Measurements from ENCODE around the gene PIK3CD. TPM values are rescaled to one million over a fixed set of nuclear protein-coding genes. Genes with fewer than 3 reads are reported as not detected.

The PIK3CD gene
- total and polyA plus RNA-seq, 2 of the 4 experiments (the other 2 are of a cell fraction) = 5.0 to 12.1 TPM

- TF ChIP-seq MAFK (IDR thresholded peaks at IDR 0.05; ENCODE audit: low read depth, low read length) (no peak), ELK1 (IDR thresholded peaks at IDR 0.05; ENCODE audit: borderline replicate concordance, low read depth, low read length) (no peak), RAD21 (IDR thresholded peaks at IDR 0.05; ENCODE audit: low read length) (no peak), CEBPB (IDR thresholded peaks at IDR 0.05; ENCODE audit: low read depth, low read length) (no peak), MAZ (IDR thresholded peaks at IDR 0.05; ENCODE audit: borderline replicate concordance, low read depth, low read length) (no peak), POLR2A (IDR thresholded peaks at IDR 0.05; ENCODE audit: low read depth, low read length) (no peak), BHLHE40 (IDR thresholded peaks at IDR 0.05; ENCODE audit: low read depth, low read length) (no peak), CTCF (conservative IDR thresholded peaks at IDR 0.05; ENCODE audit: low read depth, low read length) (no peak), NFE2L2 (IDR thresholded peaks at IDR 0.05; ENCODE audit: low read depth, low read length) (no peak)
- H4K8ac ChIP-seq (ENCODE audit: low read depth in 2 of 2, low read length in 2 of 2) = no peak overlapping the region
- no peak for DNase-seq
- H3K4me1 ChIP-seq (ENCODE audit: control insufficient read depth, insufficient read depth, low read length) = peaks cover 9% of the 10 kb centered on the region
- no peak overlapping the region for H3K14ac ChIP-seq (replicated peaks; ENCODE audit: low read depth, low read length)
- no peak overlapping the region for H3K4me2 ChIP-seq (ENCODE audit: low read depth, low read length)
- H3K36me3 ChIP-seq (ENCODE audit: control insufficient read depth, insufficient read depth, low read length) = no peaks in the 10 kb centered on the region
- no peak overlapping the region for H2BK20ac ChIP-seq (ENCODE audit: low read depth, low read length)
- H3K9ac ChIP-seq (ENCODE audit: low read depth, low read length) = no peak overlapping the region
- no peaks in the 10 kb centered on the region; the same call in 1 of the 2 replicates for H3K27me3 ChIP-seq (ENCODE audit: control insufficient read depth, insufficient read depth, low read length)
- H4K91ac ChIP-seq (ENCODE audit: insufficient read depth, low read depth, low read length) = no peak overlapping the region
- H3K9me3 ChIP-seq (ENCODE audit: control insufficient read depth, insufficient read depth, low read length) = no peaks in the 10 kb centered on the region
- H2AK9ac ChIP-seq (replicated peaks; ENCODE audit: low read depth, low read length, poor library complexity) = no peak overlapping the region
- H4K20me1 ChIP-seq (ENCODE audit: insufficient read depth, low read length) = no peaks in the 10 kb centered on the region
- H3K79me1 ChIP-seq (ENCODE audit: low read depth in 1 of 2, low read length in 2 of 2) = no peaks in the 10 kb centered on the region; a peak in 1 of 4 replicates
- intact Hi-C loops (cut with micrococcal nuclease) = no loop called here
- WGBS, 2 experiments (ENCODE audit: extremely low coverage in 2 of 2, insufficient read length in 1 of 2) = 83% methylated on average over 1 of the region's 2 CpGs; no CpG with 5 or more reads in 1 of the 2 experiments
- BruUV-seq (replicated peaks) = no TSS peak
- H2AFZ ChIP-seq (replicated peaks; ENCODE audit: low read length, poor library complexity) = no peak overlapping the region
- no peak overlapping the region for H4K5ac ChIP-seq (ENCODE audit: low read depth, low read length)
- H3K56ac ChIP-seq (ENCODE audit: extremely low read depth, insufficient read depth, low read length) = no peak overlapping the region
- no peak overlapping the region for H2BK120ac ChIP-seq (ENCODE audit: low read depth, low read length)
- no peak for ATAC-seq (ENCODE audit: low read depth)
- H3K23ac ChIP-seq (ENCODE audit: low read depth, low read length) = no peak overlapping the region
- H2BK15ac ChIP-seq (ENCODE audit: low read depth, low read length) = no peak overlapping the region; the same call in 2 of the 3 replicates
- no peak overlapping the region for H3K27ac ChIP-seq (ENCODE audit: insufficient read depth, low read length)
- POLR2A ChIA-PET (ENCODE audit: unreplicated experiment) = no interaction called here
- in situ Hi-C loops (cut with MboI; ENCODE audit: low sequenced_read_pairs) = no loop called here
- no peak overlapping the region for H3K4ac ChIP-seq (ENCODE audit: low read depth, low read length)
- CTCF ChIA-PET = no interaction called here
- no peaks in the 10 kb centered on the region for H3K9me1 ChIP-seq (ENCODE audit: insufficient read depth, low read length)
- H2BK5ac ChIP-seq (ENCODE audit: low read depth, low read length, poor library complexity, severe bottlenecking) = no peak overlapping the region
- H2AK5ac ChIP-seq (ENCODE audit: low read depth, low read length) = no peak overlapping the region
- dilution Hi-C loops (cut with HindIII; ENCODE audit: low sequenced_read_pairs, unreplicated experiment) = no loop called here
- no peak overlapping the region for H3K18ac ChIP-seq (ENCODE audit: low read depth, low read length)
- no peak overlapping the region for H3K4me3 ChIP-seq (ENCODE audit: insufficient read depth, low read depth, low read length)
Observed at GRCh38 chr1:9668080-9668479, 16.5 kb downstream of the PIK3CD start.

Measured in IMR-90 (cell line).